KMS-11 (cell line): Measurements from ENCODE around the gene IGF2R.

Experiments
- H2AFZ ChIP-seq: fragments of 200-600 bp; sonication (generic); 2 replicates; pipeline ENCODE4 v1.6.1; 2016; ENCODE audit warnings: antibody characterized with exemption, mixed run types, low read depth
- H3K27ac ChIP-seq: fragments of 200-600 bp; sonication (generic); 2 replicates; pipeline ENCODE4 v1.6.1; 2016; ENCODE audit warnings: mild to moderate bottlenecking, mixed run types
- H3K27me3 ChIP-seq: fragments of 200-600 bp; sonication (generic); 2 replicates; pipeline ENCODE4 v1.6.1; 2017; ENCODE audit warnings: mild to moderate bottlenecking, low read depth, mixed run types, moderate library complexity; ENCODE audit not compliant: insufficient read depth
- H3K36me3 ChIP-seq: fragments of 200-600 bp; sonication (generic); 2 replicates; pipeline ENCODE4 v1.6.1; 2017; ENCODE audit warnings: mild to moderate bottlenecking, mixed run types; ENCODE audit not compliant: insufficient read depth
- H3K4me1 ChIP-seq: fragments of 200-600 bp; sonication (generic); 2 replicates; pipeline ENCODE4 v1.6.1; 2016; ENCODE audit warnings: mild to moderate bottlenecking, low read depth, mixed run types; ENCODE audit not compliant: poor library complexity, severe bottlenecking
- H3K4me2 ChIP-seq: fragments of 200-600 bp; sonication (generic); 2 replicates; pipeline ENCODE4 v1.7.0; 2016; ENCODE audit warnings: mild to moderate bottlenecking, mixed run types
- H3K4me3 ChIP-seq: fragments of 200-600 bp; sonication (generic); IDR thresholded peaks from 2 replicates; pipeline ENCODE4 v1.6.1; 2017; ENCODE audit warnings: low read depth, low read length, mixed read lengths; ENCODE audit not compliant: insufficient read depth
- H3K79me2 ChIP-seq: fragments of 200-600 bp; sonication (generic); 2 replicates; pipeline ENCODE4 v1.6.1; 2016; ENCODE audit warnings: low read depth, mixed run types; ENCODE audit not compliant: insufficient read depth
- H3K9ac ChIP-seq: fragments of 200-600 bp; sonication (generic); 2 replicates; pipeline ENCODE4 v1.6.1; 2016; ENCODE audit warnings: mild to moderate bottlenecking, mixed run types
- H4K20me1 ChIP-seq: fragments of 200-600 bp; sonication (generic); 2 replicates; pipeline ENCODE4 v1.6.1; 2016; ENCODE audit warnings: mild to moderate bottlenecking, mixed run types; ENCODE audit not compliant: insufficient read depth
- TF ChIP-seq, protein P1 (sequence below): fragments of 200-600 bp; sonication (generic); conservative IDR thresholded peaks from 2 replicates; pipeline ENCODE4 v1.6.1; 2017; ENCODE audit warnings: low read depth, mild to moderate bottlenecking, antibody characterized with exemption, low read length, moderate library complexity, mixed read lengths

Gene IGF2R

DNA sequence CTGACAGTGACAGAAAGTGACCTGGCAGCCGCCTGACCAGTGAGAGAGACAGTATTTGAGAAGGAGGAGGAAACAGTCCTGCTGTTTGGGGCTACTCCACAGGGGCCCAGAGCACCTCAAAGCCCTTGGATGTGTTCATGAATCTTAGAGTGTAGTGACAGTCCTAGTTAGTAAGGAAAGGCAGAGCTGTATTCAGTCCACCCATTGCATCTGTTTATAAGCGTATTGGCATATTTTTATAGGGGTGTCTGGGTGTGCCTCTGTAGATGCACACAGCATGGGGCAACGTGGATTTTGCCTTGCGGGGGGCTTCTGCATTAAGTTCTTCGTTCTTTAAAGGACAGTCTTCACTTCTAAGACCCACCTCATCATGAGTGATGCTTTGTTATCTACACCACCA lies 108.1 kb downstream of the IGF2R start:
- TF ChIP-seq, protein P1, sequence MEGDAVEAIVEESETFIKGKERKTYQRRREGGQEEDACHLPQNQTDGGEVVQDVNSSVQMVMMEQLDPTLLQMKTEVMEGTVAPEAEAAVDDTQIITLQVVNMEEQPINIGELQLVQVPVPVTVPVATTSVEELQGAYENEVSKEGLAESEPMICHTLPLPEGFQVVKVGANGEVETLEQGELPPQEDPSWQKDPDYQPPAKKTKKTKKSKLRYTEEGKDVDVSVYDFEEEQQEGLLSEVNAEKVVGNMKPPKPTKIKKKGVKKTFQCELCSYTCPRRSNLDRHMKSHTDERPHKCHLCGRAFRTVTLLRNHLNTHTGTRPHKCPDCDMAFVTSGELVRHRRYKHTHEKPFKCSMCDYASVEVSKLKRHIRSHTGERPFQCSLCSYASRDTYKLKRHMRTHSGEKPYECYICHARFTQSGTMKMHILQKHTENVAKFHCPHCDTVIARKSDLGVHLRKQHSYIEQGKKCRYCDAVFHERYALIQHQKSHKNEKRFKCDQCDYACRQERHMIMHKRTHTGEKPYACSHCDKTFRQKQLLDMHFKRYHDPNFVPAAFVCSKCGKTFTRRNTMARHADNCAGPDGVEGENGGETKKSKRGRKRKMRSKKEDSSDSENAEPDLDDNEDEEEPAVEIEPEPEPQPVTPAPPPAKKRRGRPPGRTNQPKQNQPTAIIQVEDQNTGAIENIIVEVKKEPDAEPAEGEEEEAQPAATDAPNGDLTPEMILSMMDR = no peak
- H3K79me2 ChIP-seq = no peaks in the 10 kb centered on the region
- H3K4me3 ChIP-seq = no peak overlapping the region
- no peak overlapping the region for H3K4me2 ChIP-seq
- no peak overlapping the region for H2AFZ ChIP-seq
- H3K36me3 ChIP-seq = no peaks in the 10 kb centered on the region; the same call in 1 of the 2 replicates
- H3K27me3 ChIP-seq = no peaks in the 10 kb centered on the region
- H3K9ac ChIP-seq = no peak overlapping the region
- no peaks in the 10 kb centered on the region for H4K20me1 ChIP-seq
- no peak overlapping the region for H3K27ac ChIP-seq
- H3K4me1 ChIP-seq = no peaks in the 10 kb centered on the region

GRCh38 chr6:160077526-160077925 lies 108.6 kb downstream of the IGF2R start:
- Histone ChIP-seq H3K36me3 (no peaks in the 10 kb centered on the region; the same call in 1 of the 2 replicates), H3K27me3 (no peaks in the 10 kb centered on the region), H2AFZ (no peak overlapping the region), H3K4me2 (no peak overlapping the region), H3K9ac (no peak overlapping the region), H3K27ac (no peak overlapping the region), H3K4me1 (no peaks in the 10 kb centered on the region), H3K79me2 (no peaks in the 10 kb centered on the region), H3K4me3 (no peak overlapping the region), H4K20me1 (no peaks in the 10 kb centered on the region)
- TF ChIP-seq, protein P1 = no peak

DNA sequence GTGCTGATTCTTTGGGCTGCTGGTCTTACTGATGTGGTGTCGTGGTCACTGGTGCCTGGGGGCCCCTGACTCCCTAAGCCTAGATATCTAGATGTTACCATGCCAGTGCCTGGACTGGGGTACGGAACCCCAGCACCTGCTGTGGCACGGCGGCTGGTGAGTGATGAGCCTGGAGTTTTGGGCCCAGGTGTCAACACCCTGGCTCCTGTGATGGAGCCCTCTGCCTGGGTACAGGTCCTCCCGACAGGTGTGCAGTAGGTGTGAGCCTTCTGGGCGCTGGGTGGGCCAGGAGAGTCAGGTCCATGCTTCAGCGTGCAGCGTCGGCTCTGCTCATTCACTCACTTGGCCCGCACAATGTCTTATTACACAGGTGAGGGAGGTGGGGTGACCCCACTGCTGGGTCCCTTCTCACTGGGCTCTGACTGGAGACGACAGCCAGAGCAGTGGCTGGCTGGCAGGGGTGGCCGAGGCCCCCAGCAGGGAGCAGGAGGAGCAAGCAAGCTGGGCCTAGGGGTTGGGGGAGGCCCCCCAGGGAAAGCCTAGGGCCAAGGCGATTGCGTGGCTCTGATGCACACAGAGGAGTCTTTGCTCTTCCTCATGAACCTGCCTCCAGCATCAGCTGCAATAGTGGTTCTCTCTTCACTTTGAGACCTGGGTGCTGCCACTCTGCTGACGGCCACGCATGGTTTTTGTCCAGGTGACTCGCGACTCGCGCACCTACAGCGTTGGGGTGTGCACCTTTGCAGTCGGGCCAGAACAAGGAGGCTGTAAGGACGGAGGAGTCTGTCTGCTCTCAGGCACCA lies 110.2 kb downstream of the IGF2R start:
- no peak overlapping the region for H3K4me2 ChIP-seq
- no peaks in the 10 kb centered on the region for H3K4me1 ChIP-seq
- no peak overlapping the region for H3K9ac ChIP-seq
- no peak overlapping the region for H2AFZ ChIP-seq
- no peaks in the 10 kb centered on the region for H3K27me3 ChIP-seq
- H3K36me3 ChIP-seq = no peaks in the 10 kb centered on the region; the same call in 1 of the 2 replicates
- H4K20me1 ChIP-seq = no peaks in the 10 kb centered on the region
- no peak overlapping the region for H3K27ac ChIP-seq
- H3K79me2 ChIP-seq = no peaks in the 10 kb centered on the region
- TF ChIP-seq, protein P1 = no peak
- no peak overlapping the region for H3K4me3 ChIP-seq

GRCh38 chr6:160079686-160080043 lies 110.8 kb downstream of the IGF2R start:
- Histone ChIP-seq H3K9ac (no peak overlapping the region), H3K4me2 (no peak overlapping the region), H3K79me2 (no peaks in the 10 kb centered on the region), H2AFZ (no peak overlapping the region), H3K36me3 (no peaks in the 10 kb centered on the region; the same call in 1 of the 2 replicates), H3K4me3 (no peak overlapping the region), H4K20me1 (no peaks in the 10 kb centered on the region), H3K27ac (no peak overlapping the region), H3K4me1 (no peaks in the 10 kb centered on the region), H3K27me3 (no peaks in the 10 kb centered on the region)
- TF ChIP-seq, protein P1 = no peak
